ENCODE measurements around the gene SNRNP70.

DNA sequence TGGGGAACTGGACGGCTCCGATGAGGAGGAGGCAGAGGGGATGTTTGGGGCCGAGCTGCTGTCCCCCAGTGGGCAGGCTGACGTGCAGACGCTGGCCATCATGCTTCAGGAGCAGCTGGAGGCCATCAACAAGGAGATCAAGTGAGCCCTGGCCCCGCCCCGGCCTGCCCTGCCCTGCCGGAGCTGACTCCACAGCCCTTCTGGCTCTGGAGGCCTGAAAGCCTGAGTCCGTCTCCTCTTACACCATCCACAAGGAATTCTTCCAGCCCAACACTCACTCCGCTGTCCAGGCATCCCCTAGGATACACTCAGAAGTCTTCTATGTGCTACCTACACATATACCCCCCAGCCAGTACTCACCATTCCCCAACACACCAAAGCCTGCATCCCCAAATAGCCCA is 51.5 kb downstream of the SNRNP70 start:
- TF ChIP-seq EZH2phosphoT487 (IDR thresholded peaks at IDR 0.05; ENCODE audit: unreplicated experiment), result no peak
- no peak for TF ChIP-seq EZH2 (IDR thresholded peaks at IDR 0.05; ENCODE audit: low read depth, unreplicated experiment)

All from GM23338 (cell line).